ENCODE data around the gene LMX1A. TPM values are rescaled to one million over a fixed set of nuclear protein-coding genes. Genes with fewer than 3 reads are reported as not detected.

The LMX1A gene
- total and polyA plus RNA-seq, 12 donors: 0.08 TPM; not detected in 11

DNA sequence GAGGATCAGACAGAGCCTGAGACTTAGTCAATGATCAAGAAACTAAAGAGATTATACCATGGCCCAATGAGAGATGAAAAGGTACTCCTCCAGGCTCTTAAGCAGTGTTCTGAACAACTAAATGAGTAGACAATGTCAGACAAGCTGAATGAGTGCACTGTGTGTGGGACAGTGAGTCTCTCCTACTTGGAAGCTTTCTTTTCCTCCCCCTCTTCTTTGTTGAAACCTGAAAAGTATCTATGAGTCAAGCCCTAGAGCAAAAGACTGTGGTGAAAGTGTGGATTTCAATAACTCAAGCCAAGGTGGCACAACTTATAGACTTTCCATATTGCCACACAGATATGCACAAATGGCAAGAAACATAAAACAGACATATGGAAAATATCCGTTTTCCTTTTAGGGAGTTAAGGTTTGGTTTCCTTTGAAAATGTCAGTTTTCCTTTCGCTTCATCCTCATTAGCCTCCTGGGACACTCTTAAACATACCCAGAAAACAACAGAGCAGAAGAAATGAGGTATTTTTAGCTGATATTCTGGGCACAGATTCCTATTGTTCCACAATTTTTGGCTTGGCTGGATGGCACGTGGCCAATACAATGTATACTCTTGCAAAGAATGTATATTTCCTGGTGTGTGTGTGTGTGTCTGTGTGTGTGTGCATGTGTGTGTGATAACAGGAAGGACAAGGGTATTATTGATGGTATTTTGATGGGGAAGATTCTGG, 96.6 kb downstream of the LMX1A start:
- H3K9me3 ChIP-seq (replicated peaks in 1 of 3): no peaks in the 10 kb centered on the region
- WGBS, 4 donors: 42 to 49% (median 47%) methylated on average over 3 of the region's 3 CpGs
- H3K36me3 ChIP-seq (replicated peaks in 1 of 2): no peaks in the 10 kb centered on the region
- no peak overlapping the region for H3K4me3 ChIP-seq
- TF ChIP-seq CTCF (IDR thresholded peaks at IDR 0.05) (no peak), POLR2A (IDR thresholded peaks at IDR 0.05) (no peak)
- DNase-seq: no peak
- H3K27ac ChIP-seq: no peak overlapping the region
- H3K4me1 ChIP-seq (replicated peaks in 1 of 2): no peaks in the 10 kb centered on the region
- H3K27me3 ChIP-seq: no peaks in the 10 kb centered on the region
- intact Hi-C loops (cut with DNase I): loop anchor here in 1 of 2 donors (10.0 kb wide), 1 partner anchor 335 kb away; no protein-coding TSS in a partner anchor

- H3K4me1 ChIP-seq (replicated peaks in 1 of 2): no peaks in the 10 kb centered on the region
- no peaks in the 10 kb centered on the region for H3K36me3 ChIP-seq (replicated peaks in 1 of 2)
- H3K4me3 ChIP-seq: no peak overlapping the region
- 34 to 46% (median 39%) methylated on average over 2 of the region's 2 CpGs for WGBS, 4 donors
- H3K27me3 ChIP-seq: no peaks in the 10 kb centered on the region
- TF ChIP-seq CTCF (IDR thresholded peaks at IDR 0.05): no peak
- no peak for TF ChIP-seq POLR2A (IDR thresholded peaks at IDR 0.05)
- no peak overlapping the region for H3K27ac ChIP-seq
- no peaks in the 10 kb centered on the region for H3K9me3 ChIP-seq (replicated peaks in 1 of 3)
- DNase-seq: no peak
- intact Hi-C loops (cut with DNase I): loop anchor here in 1 of 2 donors (10.0 kb wide), 1 partner anchor 336 kb away; no protein-coding TSS in a partner anchor
Measured at GRCh38 chr1:165259236-165259635, 97.3 kb downstream of the LMX1A start.

GRCh38 chr1:165257969-165258459, 98.5 kb downstream of the LMX1A start:
- TF ChIP-seq CTCF (IDR thresholded peaks at IDR 0.05) (peak; percentile 46 to 72 (median 65)), POLR2A (IDR thresholded peaks at IDR 0.05) (no peak)
- Histone ChIP-seq H3K4me3 (no peak overlapping the region), H3K36me3 (replicated peaks in 1 of 2) (no peaks in the 10 kb centered on the region), H3K27me3 (no peaks in the 10 kb centered on the region), H3K9me3 (replicated peaks in 1 of 3) (no peaks in the 10 kb centered on the region), H3K4me1 (replicated peaks in 1 of 2) (no peaks in the 10 kb centered on the region), H3K27ac (no peak overlapping the region)
- 21 to 38% (median 30%) methylated on average over 3 of the region's 3 CpGs for WGBS, 4 donors
- intact Hi-C loops (cut with DNase I): loop anchor here in 1 of 2 donors (10.0 kb wide), 1 partner anchor 337 kb away; no protein-coding TSS in a partner anchor
- peak; percentile 70 to 90 (median 77) for DNase-seq

- no peak overlapping the region for H3K27ac ChIP-seq
- H3K9me3 ChIP-seq (replicated peaks in 1 of 3): no peaks in the 10 kb centered on the region
- H3K4me3 ChIP-seq: no peak overlapping the region
- TF ChIP-seq POLR2A (IDR thresholded peaks at IDR 0.05): no peak
- no peak for TF ChIP-seq CTCF (IDR thresholded peaks at IDR 0.05)
- H3K27me3 ChIP-seq: no peaks in the 10 kb centered on the region
- 45 to 63% (median 49%) methylated on average over 3 of the region's 3 CpGs for WGBS, 4 donors
- no peaks in the 10 kb centered on the region for H3K4me1 ChIP-seq (replicated peaks in 1 of 2)
- H3K36me3 ChIP-seq (replicated peaks in 1 of 2): no peaks in the 10 kb centered on the region
- no peak for DNase-seq
- intact Hi-C loops (cut with DNase I): loop anchor here in 1 of 2 donors (10.0 kb wide), 1 partner anchor 340 kb away; no protein-coding TSS in a partner anchor
Measured at GRCh38 chr1:165254896-165255625, 101.5 kb downstream of the LMX1A start.

Measured in adrenal gland (tissue), 12 donors.